Measurements from ENCODE around the gene ZC3H4. TPM values are rescaled to one million over a fixed set of nuclear protein-coding genes. Genes with fewer than 3 reads are reported as not detected.
"Not testable (repeated sequence)": the region's sequence is repeated elsewhere in the genome, so short reads cannot be mapped to it uniquely, and the experiment has no call there.

Gene ZC3H4
- total and polyA plus RNA-seq, 2 donors (not counting 1 experiment from before 2014, with no cell fraction given), result 8.4 to 13.5 TPM

- no peak for TF ChIP-seq CTCF (conservative IDR thresholded peaks at IDR 0.05 in 1 of 2, IDR thresholded peaks at IDR 0.05 in 1 of 2; ENCODE audit: low read depth in 1 of 2, low read length in 2 of 2)
- TF ChIP-seq EZH2 (IDR thresholded peaks at IDR 0.05; ENCODE audit: low read length, missing control alignments), result no peak
- H3K27me3 ChIP-seq (ENCODE audit: control insufficient read depth, insufficient read depth, low read length), result no peaks in the 10 kb centered on the region
- H3K4me3 ChIP-seq (replicated peaks in 1 of 4; ENCODE audit: control extremely low read depth in 1 of 4, insufficient read depth in 1 of 4, low read depth in 3 of 4, low read length in 4 of 4), result no peak overlapping the region
- no peaks in the 10 kb centered on the region for H4K20me1 ChIP-seq (ENCODE audit: control insufficient read depth, extremely low read depth, insufficient read depth, low read length)
- H3K9ac ChIP-seq (ENCODE audit: insufficient read depth, low read length), result no peak overlapping the region
- no peak overlapping the region for H3K27ac ChIP-seq (ENCODE audit: insufficient read depth, low read length)
- H3K4me1 ChIP-seq (ENCODE audit: control insufficient read depth, extremely low read depth, insufficient read depth, low read length), result peaks cover 2% of the 10 kb centered on the region
- no peak overlapping the region for H3K4me2 ChIP-seq (ENCODE audit: extremely low read depth, insufficient read depth, low read length)
- peaks cover 11% of the 10 kb centered on the region for H3K36me3 ChIP-seq (ENCODE audit: control insufficient read depth, insufficient read depth, low read length)
- H3K79me2 ChIP-seq (ENCODE audit: control insufficient read depth, insufficient read depth, low read length), result peaks cover 68% of the 10 kb centered on the region
- H3K9me3 ChIP-seq (ENCODE audit: control insufficient read depth, insufficient read depth, low read depth, low read length), result no peaks in the 10 kb centered on the region
- H2AFZ ChIP-seq (ENCODE audit: low read length), result no peak overlapping the region
- no peak for DNase-seq (ENCODE audit: low read depth in 2 of 2)
These were observed 29.2 kb upstream of the ZC3H4 start for GRCh38 chr19:47142779-47143178.

GRCh38 chr19:47141695-47142094 lies 28.1 kb upstream of the ZC3H4 start:
- TF ChIP-seq CTCF (conservative IDR thresholded peaks at IDR 0.05 in 1 of 2, IDR thresholded peaks at IDR 0.05 in 1 of 2; ENCODE audit: low read depth in 1 of 2, low read length in 2 of 2) (no peak), EZH2 (IDR thresholded peaks at IDR 0.05; ENCODE audit: low read length, missing control alignments) (no peak)
- Histone ChIP-seq H2AFZ (ENCODE audit: low read length) (no peak overlapping the region), H3K9ac (ENCODE audit: insufficient read depth, low read length) (no peak overlapping the region), H3K27me3 (ENCODE audit: control insufficient read depth, insufficient read depth, low read length) (no peaks in the 10 kb centered on the region), H3K4me3 (replicated peaks in 1 of 4; ENCODE audit: control extremely low read depth in 1 of 4, insufficient read depth in 1 of 4, low read depth in 3 of 4, low read length in 4 of 4) (no peak overlapping the region), H3K4me2 (ENCODE audit: extremely low read depth, insufficient read depth, low read length) (no peak overlapping the region), H3K27ac (ENCODE audit: insufficient read depth, low read length) (no peak overlapping the region), H4K20me1 (ENCODE audit: control insufficient read depth, extremely low read depth, insufficient read depth, low read length) (no peaks in the 10 kb centered on the region), H3K36me3 (ENCODE audit: control insufficient read depth, insufficient read depth, low read length) (peaks cover 11% of the 10 kb centered on the region), H3K4me1 (ENCODE audit: control insufficient read depth, extremely low read depth, insufficient read depth, low read length) (peaks cover 2% of the 10 kb centered on the region), H3K9me3 (ENCODE audit: control insufficient read depth, insufficient read depth, low read depth, low read length) (no peaks in the 10 kb centered on the region), H3K79me2 (ENCODE audit: control insufficient read depth, insufficient read depth, low read length) (peaks cover 74% of the 10 kb centered on the region)
- no peak for DNase-seq (ENCODE audit: low read depth in 2 of 2)

- not testable (repeated sequence) for H4K20me1 ChIP-seq (ENCODE audit: control insufficient read depth, extremely low read depth, insufficient read depth, low read length); H3K4me3 ChIP-seq (replicated peaks in 1 of 4; ENCODE audit: control extremely low read depth in 1 of 4, insufficient read depth in 1 of 4, low read depth in 3 of 4, low read length in 4 of 4); H3K9me3 ChIP-seq (ENCODE audit: control insufficient read depth, insufficient read depth, low read depth, low read length); H3K27me3 ChIP-seq (ENCODE audit: control insufficient read depth, insufficient read depth, low read length); H3K4me2 ChIP-seq (ENCODE audit: extremely low read depth, insufficient read depth, low read length); H3K4me1 ChIP-seq (ENCODE audit: control insufficient read depth, extremely low read depth, insufficient read depth, low read length); H3K36me3 ChIP-seq (ENCODE audit: control insufficient read depth, insufficient read depth, low read length); H3K9ac ChIP-seq (ENCODE audit: insufficient read depth, low read length); H2AFZ ChIP-seq (ENCODE audit: low read length); H3K27ac ChIP-seq (ENCODE audit: insufficient read depth, low read length)
- DNase-seq (ENCODE audit: low read depth in 2 of 2), result peak; percentile 48 to 77
- peaks cover 76% of the 10 kb centered on the region for H3K79me2 ChIP-seq (ENCODE audit: control insufficient read depth, insufficient read depth, low read length)
These were observed 27.7 kb upstream of the ZC3H4 start for GRCh38 chr19:47141252-47141651.

All from fibroblast of lung (primary cell).